CD4-positive, alpha-beta T cell treated with Interferon alpha-2 for 1 hour (primary cell): ENCODE results near the gene MPZL2.

Experiments
- DNase-seq, 2 donors: peaks; one replicate each; pipeline ENCODE4 v3.0.0-alpha.2; 2020 to 2022

MPZL2 gene

DNA sequence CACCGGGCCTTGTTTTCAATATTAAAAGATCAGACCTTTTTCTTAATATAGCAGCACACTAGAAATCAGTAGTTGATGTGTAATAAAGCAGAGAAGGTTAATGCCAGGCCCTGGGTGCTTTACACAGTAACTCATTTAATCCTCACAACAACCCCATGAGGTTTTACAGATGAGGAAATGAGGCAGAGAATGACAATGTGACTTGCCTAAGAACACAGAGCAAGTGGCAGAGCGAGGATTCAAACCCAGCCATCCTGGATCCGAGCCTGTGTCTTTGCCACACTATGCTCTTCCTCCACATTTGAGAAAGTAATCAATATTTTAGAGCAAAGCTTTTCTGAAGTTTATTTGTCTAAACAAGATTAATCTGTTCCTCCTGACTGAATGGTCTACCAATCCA lies 46.5 kb downstream of the MPZL2 start:
- no peak for DNase-seq

DNA sequence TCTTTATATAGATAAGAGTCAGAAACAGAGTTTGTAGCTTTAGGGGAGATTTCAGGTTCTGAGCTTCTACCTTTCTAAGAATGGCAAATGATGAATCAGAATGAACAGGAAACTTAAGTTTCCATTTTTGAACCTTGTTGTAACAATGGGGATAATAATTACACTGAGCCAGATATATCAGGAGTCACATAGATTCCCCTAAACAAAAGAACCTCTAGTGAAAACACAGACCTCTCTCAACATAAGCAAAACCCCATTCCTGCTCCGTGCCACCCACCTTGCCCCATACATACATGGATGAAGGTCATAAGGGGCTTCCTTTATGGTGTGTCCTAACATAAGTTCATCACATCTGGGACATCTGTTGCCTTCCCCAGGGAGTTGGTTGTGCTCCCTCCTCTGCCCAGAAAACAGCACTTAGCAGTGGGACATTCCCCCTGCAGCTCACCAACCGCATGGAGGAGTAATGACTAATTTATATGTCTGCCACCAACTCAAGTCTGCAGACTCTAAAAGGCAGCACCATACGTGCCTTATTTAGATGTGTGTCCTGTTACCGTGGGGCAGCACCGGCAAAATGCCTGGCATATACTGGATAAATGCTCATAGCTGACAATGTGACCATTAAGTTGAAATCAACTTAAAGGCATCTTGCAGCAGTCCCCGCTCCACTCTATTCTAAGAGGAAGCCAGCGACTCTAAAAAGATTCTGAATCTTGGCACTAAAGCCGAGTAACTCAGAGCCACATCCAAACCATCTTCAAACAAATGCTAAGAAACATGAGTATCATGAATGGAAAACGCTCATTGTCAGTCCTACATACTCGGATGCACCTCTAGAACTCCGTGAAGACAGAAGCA lies 47.2 kb downstream of the MPZL2 start:
- peak; percentile 12 to 55 for DNase-seq

DNA sequence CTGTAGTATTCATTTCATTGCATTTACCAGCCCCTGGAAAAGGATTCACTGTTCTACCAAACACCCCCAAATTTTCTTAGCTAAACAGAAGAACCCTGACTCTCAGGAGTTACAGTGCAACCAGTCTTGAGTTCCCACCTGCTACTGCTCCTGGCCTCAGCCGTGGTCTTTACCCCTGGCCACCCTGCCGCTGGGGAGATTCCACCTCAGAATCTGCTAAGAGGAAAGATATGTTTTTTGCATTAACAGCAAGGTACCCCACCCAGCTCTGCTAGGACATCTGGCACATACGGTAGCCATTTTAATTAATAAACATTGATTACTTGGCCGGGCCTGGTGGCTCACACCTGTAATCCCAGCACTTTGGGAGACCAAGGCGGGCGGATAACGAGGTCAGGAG lies 48.3 kb downstream of the MPZL2 start:
- no peak for DNase-seq

DNA sequence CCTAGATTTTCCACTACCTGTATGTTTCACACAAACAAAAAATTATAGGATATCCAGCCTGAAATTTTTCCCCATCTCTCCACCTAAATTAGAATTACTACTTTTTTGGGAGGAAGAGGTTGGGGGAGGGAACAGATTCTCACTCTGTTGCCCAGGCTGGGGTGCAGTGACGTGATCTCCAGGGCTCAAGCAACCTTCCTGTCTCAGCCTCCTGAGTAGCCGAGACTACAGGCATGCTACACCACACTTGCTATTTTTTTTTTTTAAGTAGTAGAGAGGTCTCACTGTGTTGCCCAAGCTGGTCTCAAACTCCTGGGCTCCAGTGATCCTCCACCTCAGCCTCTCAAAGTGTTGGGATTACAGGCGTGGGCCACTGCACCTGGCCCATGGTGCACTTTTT lies 48.8 kb downstream of the MPZL2 start:
- DNase-seq = peak in 1 of 2 donors; percentile 38

DNA sequence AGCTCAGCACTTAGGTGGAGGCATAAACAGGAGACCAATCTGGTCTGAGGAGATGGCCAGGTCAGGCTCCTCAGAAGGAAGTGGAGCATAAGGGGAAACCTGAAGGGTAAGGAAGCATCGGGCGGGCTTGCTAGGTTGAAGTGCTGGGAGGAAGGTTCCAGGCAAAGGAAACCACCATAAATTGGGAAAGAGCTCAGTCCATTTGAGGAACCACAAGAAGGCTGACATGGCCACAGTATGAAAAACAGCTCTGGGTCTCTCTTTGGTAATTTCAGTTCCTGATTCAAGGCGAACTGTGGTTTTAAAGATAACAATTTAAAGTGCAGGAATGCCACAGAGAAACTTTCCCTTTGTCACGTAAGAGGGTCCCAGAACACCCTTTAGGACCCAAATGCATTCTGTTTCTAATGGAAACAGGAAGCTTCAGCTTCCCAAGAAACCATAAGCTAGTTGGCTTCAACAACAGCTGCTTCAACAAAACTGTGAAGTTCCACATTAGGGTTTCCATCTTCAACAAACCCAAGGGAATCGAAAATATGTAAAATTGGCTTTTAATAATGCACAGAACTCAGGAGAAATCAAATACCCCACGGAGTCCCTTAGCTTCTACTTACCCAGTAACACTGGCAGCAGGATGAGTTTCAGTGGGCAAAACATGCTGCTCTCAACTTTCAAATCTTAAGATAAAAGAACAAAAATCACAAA lies 49.7 kb downstream of the MPZL2 start:
- DNase-seq = peak in 1 of 2 donors; percentile 28

DNA sequence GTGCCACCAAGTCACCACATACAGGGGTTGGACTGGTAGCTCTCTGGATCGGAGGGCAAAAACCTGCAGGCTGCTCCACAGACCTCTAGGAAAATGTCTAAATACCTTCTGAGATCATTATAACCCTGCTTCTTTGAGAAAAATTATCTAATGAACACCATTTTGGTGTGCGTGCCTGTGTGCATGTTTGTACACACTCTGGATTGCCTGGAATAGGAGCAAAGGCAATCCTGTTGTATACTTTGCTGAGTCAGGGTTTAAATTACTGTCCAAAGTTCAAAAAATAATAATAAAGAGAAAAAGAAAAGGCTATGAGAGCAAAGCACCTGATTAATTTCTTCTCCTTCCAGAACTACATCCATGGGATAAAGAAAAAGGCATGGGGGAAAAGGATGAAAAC lies 50.3 kb downstream of the MPZL2 start:
- DNase-seq = no peak

DNA sequence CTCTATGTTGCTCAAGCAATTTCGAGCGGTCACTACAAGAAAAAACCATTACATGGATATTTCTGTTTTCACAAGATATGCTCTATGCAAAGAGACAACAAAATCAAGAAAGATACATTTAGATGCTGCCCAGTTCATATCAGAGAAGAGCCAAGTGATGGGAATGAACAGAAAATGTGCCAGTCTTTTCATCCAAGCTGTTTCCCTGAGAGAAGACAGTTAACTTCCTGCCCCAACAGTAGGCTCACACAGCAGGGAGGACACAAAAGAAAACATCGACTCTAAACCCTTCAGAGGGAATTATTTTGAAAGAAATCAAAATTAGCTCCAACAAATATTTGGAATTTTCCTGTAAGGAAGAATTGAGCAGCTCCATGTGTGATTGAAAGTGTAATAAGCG lies 50.9 kb downstream of the MPZL2 start:
- no peak for DNase-seq

DNA sequence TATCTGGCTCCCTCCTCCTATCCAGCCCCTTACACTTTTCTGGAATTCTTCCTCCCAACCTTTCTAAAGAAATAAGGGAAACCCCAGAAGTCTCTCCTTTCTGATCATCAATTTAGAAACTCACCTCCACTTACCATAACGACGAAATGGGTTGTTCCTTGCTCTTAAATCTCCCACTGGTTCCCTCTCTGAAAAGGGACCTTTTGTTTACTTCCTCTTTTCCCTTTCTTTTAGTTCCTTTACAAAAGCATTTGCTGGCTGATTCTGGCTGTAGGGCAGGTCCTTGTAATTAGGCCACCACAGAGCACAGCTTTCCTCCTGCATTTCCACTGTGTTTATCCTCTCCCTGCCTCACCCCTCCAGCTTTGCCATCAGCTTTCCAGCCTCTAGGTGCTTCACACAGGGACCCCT lies 51.3 kb downstream of the MPZL2 start:
- DNase-seq = no peak

DNA sequence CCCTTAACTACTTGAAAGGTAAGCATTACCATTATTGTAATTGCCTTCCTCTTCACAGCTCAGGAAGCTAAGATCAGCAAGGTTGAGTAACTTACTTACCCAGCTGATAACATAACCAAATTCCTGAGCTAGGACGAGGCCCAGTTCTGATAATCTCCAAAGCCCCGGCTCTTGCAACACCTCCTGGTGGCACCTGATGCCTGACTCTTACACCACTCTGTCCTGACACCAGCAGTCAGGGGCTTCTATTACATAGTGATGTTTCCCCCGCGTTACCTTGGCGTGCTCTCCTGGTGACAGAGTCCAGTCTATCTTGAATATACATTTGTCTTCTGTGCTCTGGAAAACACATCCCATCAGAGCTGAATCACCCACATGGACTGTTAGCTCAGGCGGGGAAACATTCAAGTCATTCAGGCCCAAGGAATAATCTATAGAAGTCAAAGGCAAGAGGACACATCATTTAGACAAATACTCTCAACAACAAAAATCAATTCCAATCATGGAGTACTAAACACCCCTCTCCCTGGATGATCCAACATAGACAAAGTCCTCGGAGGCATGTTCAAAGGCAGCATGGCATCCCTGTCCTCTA lies 51.9 kb downstream of the MPZL2 start:
- no peak for DNase-seq

DNA sequence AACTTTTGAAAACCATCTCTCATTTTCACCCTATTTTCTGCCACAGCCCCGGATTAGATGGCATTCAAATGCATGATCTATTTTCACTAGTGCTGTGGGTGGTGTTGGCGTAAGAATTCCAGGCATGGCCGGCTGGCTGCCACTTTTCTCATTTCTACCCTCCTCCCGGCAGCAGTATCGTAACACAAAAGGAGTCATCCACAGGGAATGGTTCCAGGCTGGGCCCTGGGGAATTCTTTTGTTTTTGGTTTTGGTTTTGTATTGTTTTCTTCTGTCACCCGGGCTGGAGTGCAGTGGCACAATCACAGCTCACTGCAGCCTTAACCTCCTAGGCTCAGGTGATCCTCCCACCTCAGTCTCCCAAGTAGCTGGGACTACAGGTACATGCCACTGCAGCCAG lies 53.1 kb downstream of the MPZL2 start:
- no peak for DNase-seq

DNA sequence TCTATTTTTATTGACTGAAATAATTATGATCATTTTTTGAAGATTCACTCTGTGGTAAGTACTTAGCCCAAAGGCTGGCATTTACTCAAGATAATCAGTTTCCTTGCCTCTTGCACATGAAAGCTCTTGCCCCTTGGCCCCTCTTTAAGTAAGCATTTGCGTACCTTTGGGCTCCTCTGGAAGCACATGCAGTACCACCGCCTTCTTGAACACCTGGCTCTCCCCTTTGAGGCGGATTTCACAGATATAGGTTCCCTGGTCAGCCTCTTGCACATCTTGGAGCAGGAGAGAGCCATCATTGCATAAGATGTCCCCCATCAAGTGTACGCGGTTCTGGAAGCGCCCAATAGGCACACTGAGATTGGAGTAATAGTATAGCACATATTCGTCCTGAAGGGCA lies 53.8 kb downstream of the MPZL2 start:
- DNase-seq = no peak

DNA sequence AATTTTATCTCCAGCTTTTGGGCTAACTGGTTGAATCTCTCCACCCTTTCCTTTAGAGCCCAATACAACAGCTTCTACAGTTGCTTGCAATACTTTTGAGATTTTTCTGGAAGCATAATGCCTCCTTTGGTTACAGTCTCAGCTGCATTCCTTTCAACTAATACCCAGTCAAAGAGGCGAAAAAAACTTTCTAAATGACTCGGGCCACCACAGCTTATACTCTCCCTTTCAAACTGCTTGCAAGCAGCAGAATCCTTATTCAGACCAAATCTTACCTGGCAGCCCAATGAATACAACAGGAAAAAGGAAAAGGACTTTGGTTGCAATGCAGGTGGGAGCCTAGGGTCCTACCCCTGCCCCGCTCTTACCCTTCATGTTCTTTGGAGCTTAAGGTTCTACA lies 55.1 kb downstream of the MPZL2 start:
- no peak for DNase-seq

DNA sequence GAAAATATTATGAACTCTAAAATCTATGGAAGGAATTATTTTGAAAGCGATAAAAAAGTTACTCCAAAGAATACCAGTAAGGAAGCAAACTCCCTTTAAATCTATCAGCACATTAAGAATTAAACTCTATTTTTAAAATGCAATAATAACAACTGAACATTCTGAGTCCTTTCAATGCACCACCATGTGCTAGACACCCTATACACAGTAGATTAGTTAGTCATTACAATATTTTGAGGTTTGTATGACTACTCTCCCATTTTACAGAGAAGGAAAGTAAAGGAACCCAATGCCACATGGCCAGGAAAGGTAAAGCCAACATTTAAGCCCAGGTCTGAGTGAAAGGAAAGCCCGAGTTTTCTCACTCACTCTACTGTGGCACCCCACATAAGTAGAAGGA lies 57.0 kb downstream of the MPZL2 start:
- DNase-seq = no peak

DNA sequence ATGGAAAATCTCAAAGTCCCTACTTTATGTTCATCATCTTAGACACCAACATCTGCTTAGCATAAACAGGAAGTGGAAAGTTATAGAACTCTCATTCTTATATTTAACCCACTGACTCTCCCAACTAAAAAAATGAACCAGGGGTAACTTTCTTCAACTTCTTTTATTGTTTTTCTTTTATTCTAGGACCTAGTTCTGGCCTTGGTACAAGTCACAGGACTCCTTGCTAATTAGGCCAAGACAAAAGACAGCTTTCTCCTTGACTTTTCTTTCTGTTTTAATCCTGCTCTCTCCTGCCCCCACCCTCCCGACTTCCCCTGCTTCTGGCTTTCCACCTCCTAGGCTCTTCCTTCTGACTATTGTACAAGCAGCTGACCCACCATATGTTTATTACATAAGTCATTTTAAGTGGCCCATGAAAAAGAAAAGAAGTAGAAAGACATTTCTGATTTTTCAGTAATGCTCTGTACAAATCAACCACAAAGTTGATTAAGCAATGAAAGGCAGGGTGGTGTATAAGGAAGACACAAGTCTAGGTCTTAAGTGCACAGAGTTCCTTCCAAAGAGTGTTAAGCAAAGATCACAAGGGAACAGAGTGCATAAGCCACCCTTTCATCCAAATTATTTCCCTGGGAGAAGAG lies 57.6 kb downstream of the MPZL2 start:
- DNase-seq = no peak

DNA sequence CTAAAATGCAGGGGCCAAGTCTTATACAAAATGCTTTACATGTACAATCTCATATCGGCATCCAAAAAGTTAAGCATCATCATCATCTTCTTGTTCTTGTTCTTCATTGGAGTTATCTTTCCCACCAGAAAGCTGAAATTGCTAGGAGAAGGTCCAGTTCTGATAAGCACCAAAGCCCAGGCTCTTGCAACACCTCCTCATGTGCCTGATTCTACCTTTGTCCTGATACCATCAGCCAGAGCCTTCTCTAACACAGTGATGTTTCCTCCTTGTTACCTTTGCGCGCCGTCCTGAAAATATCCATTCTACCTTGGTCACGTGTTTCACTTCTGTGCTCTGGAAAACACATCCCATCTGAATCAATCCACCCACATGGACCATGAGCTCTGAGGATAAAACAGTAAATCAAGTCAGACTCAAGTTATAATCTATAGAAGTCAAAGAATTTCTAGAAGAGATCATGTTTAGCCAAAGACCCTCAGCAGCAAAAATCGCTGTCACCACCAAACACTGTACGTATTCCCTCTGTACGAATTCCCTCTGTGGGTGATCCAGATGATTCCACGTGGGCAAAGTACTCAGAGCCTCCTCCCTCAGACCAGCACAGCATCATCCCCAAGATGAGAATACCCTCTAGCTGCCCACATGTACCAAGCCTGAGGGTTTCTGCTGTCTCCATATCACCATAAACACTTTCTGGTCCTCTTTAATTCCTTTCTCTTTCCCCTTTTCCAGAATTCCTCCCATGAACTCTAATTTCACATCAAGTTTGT lies 58.3 kb downstream of the MPZL2 start:
- no peak for DNase-seq
